ENCODE results near the gene PTMS.
A peak's percentile ranks its signal among the peaks of the same experiment; 100 is the strongest.
"Not testable (repeated sequence)": the region's sequence is repeated elsewhere in the genome, so short reads cannot be mapped to it uniquely, and the experiment has no call there.

PTMS gene

DNA sequence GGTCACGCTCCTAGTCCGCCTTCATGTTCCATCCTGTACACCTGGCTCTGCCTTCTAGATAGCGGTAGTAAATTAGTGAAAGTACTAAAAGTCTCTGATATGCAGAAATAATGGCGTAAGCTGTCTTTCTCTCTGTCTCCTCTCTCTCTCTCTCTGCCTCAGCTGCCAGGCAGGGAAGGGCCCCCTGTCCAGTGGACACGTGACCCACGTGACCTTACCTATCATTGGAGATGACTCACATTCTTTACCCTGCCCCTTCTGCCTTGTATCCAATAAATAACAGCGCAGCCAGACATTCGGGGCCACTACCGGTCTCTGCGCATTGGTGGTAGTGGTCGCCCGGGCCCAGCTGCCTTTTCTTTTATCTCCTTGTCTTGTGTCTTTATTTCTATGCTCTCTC lies 24.1 kb upstream of the PTMS start:
- H2BK12ac ChIP-seq (ENCODE audit: low read length in 2 of 2); H4K91ac ChIP-seq (ENCODE audit: low read length); H3K9ac ChIP-seq (ENCODE audit: low read length); H3K18ac ChIP-seq (ENCODE audit: low read depth in 1 of 2, low read length in 2 of 2); H3K9me3 ChIP-seq (ENCODE audit: control insufficient read depth, low read length); H2BK120ac ChIP-seq (ENCODE audit: low read depth, low read length); H2BK5ac ChIP-seq (ENCODE audit: low read depth, low read length, poor library complexity, severe bottlenecking); H3K79me1 ChIP-seq (replicated peaks; ENCODE audit: low read length, poor library complexity, severe bottlenecking); H2AK5ac ChIP-seq (ENCODE audit: low read length, severe bottlenecking); H3K4me2 ChIP-seq (ENCODE audit: low read length, poor library complexity, severe bottlenecking); H3K4me1 ChIP-seq (ENCODE audit: control insufficient read depth, insufficient read depth, low read depth, low read length); H2AFZ ChIP-seq (ENCODE audit: low read depth, low read length); DNase-seq; H3K27me3 ChIP-seq (ENCODE audit: control insufficient read depth in 1 of 2, insufficient read depth in 1 of 2, low read length in 2 of 2); H3K14ac ChIP-seq (ENCODE audit: low read length in 2 of 2); H3K4me3 ChIP-seq (ENCODE audit: insufficient read depth in 1 of 2, low read depth in 1 of 2, low read length in 2 of 2); H3K4ac ChIP-seq (ENCODE audit: low read depth in 1 of 2, low read length in 2 of 2); H2BK15ac ChIP-seq (ENCODE audit: low read depth, poor library complexity, severe bottlenecking); H3K23ac ChIP-seq (ENCODE audit: low read length in 2 of 2); H3K27ac ChIP-seq (ENCODE audit: low read length, poor library complexity, severe bottlenecking); H4K8ac ChIP-seq (ENCODE audit: low read length): not testable (repeated sequence)
- peaks cover 21 to 24% of the 10 kb centered on the region in 2 experiments for H3K36me3 ChIP-seq (ENCODE audit: control insufficient read depth in 1 of 2, insufficient read depth in 2 of 2, low read depth in 1 of 2, low read length in 2 of 2)
- 89% methylated on average over 9 of the region's 12 CpGs for WGBS

DNA sequence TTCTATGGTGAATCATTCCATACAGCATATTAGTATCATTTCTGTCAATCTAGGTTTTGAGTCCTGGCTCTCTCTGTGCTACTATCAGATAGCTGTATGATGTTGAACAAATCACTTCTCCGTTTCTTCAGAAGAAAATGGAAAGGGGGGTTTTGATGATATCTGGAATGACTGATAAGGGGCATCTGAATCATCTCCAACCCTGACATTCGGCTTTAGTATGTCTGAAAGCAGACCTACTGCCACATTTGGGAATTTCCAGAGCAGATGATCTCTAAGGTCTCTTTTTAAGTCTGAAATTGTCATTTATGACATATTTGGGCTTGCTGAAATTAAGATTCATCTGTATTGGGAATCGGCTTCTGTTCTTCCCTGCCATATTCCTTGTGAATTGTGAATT lies 23.3 kb upstream of the PTMS start:
- Histone ChIP-seq H3K4me1 (ENCODE audit: control insufficient read depth, insufficient read depth, low read depth, low read length) (no peaks in the 10 kb centered on the region), H3K4me3 (ENCODE audit: insufficient read depth in 1 of 2, low read depth in 1 of 2, low read length in 2 of 2) (no peak overlapping the region), H2BK120ac (ENCODE audit: low read depth, low read length) (no peak overlapping the region), H2BK15ac (ENCODE audit: low read depth, poor library complexity, severe bottlenecking) (no peak overlapping the region), H2BK12ac (ENCODE audit: low read length in 2 of 2) (no peak overlapping the region), H3K27me3 (ENCODE audit: control insufficient read depth in 1 of 2, insufficient read depth in 1 of 2, low read length in 2 of 2) (no peaks in the 10 kb centered on the region), H2AK5ac (ENCODE audit: low read length, severe bottlenecking) (no peak overlapping the region), H3K4ac (ENCODE audit: low read depth in 1 of 2, low read length in 2 of 2) (no peak overlapping the region), H2AFZ (ENCODE audit: low read depth, low read length) (no peak overlapping the region), H3K27ac (ENCODE audit: low read length, poor library complexity, severe bottlenecking) (no peak overlapping the region), H4K8ac (ENCODE audit: low read length) (no peak overlapping the region), H2BK5ac (ENCODE audit: low read depth, low read length, poor library complexity, severe bottlenecking) (no peak overlapping the region), H3K18ac (ENCODE audit: low read depth in 1 of 2, low read length in 2 of 2) (no peak overlapping the region), H3K9ac (ENCODE audit: low read length) (no peak overlapping the region), H3K79me1 (replicated peaks; ENCODE audit: low read length, poor library complexity, severe bottlenecking) (peaks cover 2% of the 10 kb centered on the region), H3K36me3 (ENCODE audit: control insufficient read depth in 1 of 2, insufficient read depth in 2 of 2, low read depth in 1 of 2, low read length in 2 of 2) (peaks cover 29 to 30% of the 10 kb centered on the region in 2 experiments), H3K23ac (ENCODE audit: low read length in 2 of 2) (no peak overlapping the region), H3K14ac (ENCODE audit: low read length in 2 of 2) (no peak overlapping the region), H3K4me2 (ENCODE audit: low read length, poor library complexity, severe bottlenecking) (no peak overlapping the region), H3K9me3 (ENCODE audit: control insufficient read depth, low read length) (no peaks in the 10 kb centered on the region), H4K91ac (ENCODE audit: low read length) (no peak overlapping the region)
- no peak for DNase-seq
- 93% methylated on average over 3 of the region's 3 CpGs for WGBS

DNA sequence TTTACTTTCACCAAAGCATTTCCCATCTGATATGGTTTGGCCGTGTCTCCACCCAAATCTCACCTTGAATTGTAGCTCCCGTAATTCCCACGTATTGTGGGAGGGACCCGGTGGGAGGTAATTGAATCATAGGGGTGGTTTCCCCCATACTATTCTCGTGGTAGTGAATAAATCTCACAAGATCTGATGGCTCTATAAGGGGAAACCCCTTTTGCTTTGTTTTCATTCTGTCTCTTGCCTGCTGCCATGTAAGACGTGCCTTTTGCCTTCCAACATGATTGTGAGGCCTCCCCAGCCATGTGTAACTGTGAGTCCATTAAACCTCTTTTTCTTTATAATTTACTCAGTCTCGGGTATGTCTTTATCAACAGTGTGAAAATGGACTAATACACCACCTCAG lies 22.9 kb upstream of the PTMS start:
- not testable (repeated sequence) for H3K18ac ChIP-seq (ENCODE audit: low read depth in 1 of 2, low read length in 2 of 2); H3K9ac ChIP-seq (ENCODE audit: low read length); H3K14ac ChIP-seq (ENCODE audit: low read length in 2 of 2); H3K4me2 ChIP-seq (ENCODE audit: low read length, poor library complexity, severe bottlenecking); H2AK5ac ChIP-seq (ENCODE audit: low read length, severe bottlenecking); H3K27me3 ChIP-seq (ENCODE audit: control insufficient read depth in 1 of 2, insufficient read depth in 1 of 2, low read length in 2 of 2); H3K27ac ChIP-seq (ENCODE audit: low read length, poor library complexity, severe bottlenecking); H2BK15ac ChIP-seq (ENCODE audit: low read depth, poor library complexity, severe bottlenecking); H3K4ac ChIP-seq (ENCODE audit: low read depth in 1 of 2, low read length in 2 of 2); H3K79me1 ChIP-seq (replicated peaks; ENCODE audit: low read length, poor library complexity, severe bottlenecking); DNase-seq; H3K23ac ChIP-seq (ENCODE audit: low read length in 2 of 2); H2AFZ ChIP-seq (ENCODE audit: low read depth, low read length); H4K8ac ChIP-seq (ENCODE audit: low read length); H3K9me3 ChIP-seq (ENCODE audit: control insufficient read depth, low read length); H4K91ac ChIP-seq (ENCODE audit: low read length); H3K4me1 ChIP-seq (ENCODE audit: control insufficient read depth, insufficient read depth, low read depth, low read length); H2BK120ac ChIP-seq (ENCODE audit: low read depth, low read length); H2BK5ac ChIP-seq (ENCODE audit: low read depth, low read length, poor library complexity, severe bottlenecking); H2BK12ac ChIP-seq (ENCODE audit: low read length in 2 of 2); H3K4me3 ChIP-seq (ENCODE audit: insufficient read depth in 1 of 2, low read depth in 1 of 2, low read length in 2 of 2)
- peaks cover 33 to 34% of the 10 kb centered on the region in 2 experiments for H3K36me3 ChIP-seq (ENCODE audit: control insufficient read depth in 1 of 2, insufficient read depth in 2 of 2, low read depth in 1 of 2, low read length in 2 of 2)
- WGBS, result 77% methylated on average over 7 of the region's 7 CpGs

DNA sequence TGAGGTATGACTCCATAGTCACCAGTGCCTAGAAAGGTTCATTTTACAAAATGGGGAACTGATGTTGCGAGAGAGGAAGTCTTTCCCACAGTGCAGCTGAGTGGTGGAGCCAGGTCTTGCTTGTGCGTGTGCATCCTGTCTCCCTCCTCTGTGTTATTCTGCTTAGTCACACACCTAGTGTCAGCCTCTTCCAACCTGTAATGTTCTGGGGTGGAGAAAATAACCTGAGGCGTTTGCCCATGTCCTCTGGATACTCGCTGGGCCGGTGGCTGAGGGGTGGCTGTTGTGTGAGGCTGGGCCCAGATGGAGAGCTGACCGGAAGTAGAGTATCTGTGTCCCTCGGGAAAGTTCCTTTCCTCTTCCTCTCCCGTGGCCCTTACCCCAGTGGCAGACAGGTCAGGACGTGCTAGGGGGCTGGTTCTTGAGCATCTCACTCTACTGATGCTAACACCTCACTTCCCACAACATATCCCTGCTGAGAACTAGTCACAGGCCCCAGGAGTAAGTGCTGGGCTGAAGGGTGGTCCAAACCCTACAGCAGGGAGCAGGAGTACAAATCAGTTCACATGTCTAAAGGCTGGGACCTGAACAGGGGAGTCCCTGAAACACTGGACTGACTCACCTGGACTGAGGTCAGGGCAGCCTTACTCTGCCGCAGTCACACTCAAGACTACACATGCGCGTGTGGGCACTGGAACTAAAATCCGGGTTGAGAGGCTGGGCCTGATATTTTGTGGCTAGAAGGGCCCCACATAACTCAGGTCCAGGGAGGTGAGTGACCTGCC lies 20.2 kb upstream of the PTMS start:
- H3K4me3 ChIP-seq (ENCODE audit: insufficient read depth in 1 of 2, low read depth in 1 of 2, low read length in 2 of 2), result no peak overlapping the region
- H3K18ac ChIP-seq (ENCODE audit: low read depth in 1 of 2, low read length in 2 of 2), result no peak overlapping the region
- peaks cover 57 to 60% of the 10 kb centered on the region in 2 experiments for H3K36me3 ChIP-seq (ENCODE audit: control insufficient read depth in 1 of 2, insufficient read depth in 2 of 2, low read depth in 1 of 2, low read length in 2 of 2)
- H3K79me1 ChIP-seq (replicated peaks; ENCODE audit: low read length, poor library complexity, severe bottlenecking), result peaks cover 24% of the 10 kb centered on the region
- no peak overlapping the region for H3K14ac ChIP-seq (ENCODE audit: low read length in 2 of 2)
- no peak overlapping the region for H3K4ac ChIP-seq (ENCODE audit: low read depth in 1 of 2, low read length in 2 of 2)
- H4K8ac ChIP-seq (ENCODE audit: low read length), result no peak overlapping the region
- no peak for DNase-seq
- no peak overlapping the region for H2BK120ac ChIP-seq (ENCODE audit: low read depth, low read length)
- H3K4me2 ChIP-seq (ENCODE audit: low read length, poor library complexity, severe bottlenecking), result no peak overlapping the region
- H3K27me3 ChIP-seq (ENCODE audit: control insufficient read depth in 1 of 2, insufficient read depth in 1 of 2, low read length in 2 of 2), result no peaks in the 10 kb centered on the region
- 93% methylated on average over 12 of the region's 13 CpGs for WGBS
- no peak overlapping the region for H2BK5ac ChIP-seq (ENCODE audit: low read depth, low read length, poor library complexity, severe bottlenecking)
- no peaks in the 10 kb centered on the region for H3K4me1 ChIP-seq (ENCODE audit: control insufficient read depth, insufficient read depth, low read depth, low read length)
- no peak overlapping the region for H2BK15ac ChIP-seq (ENCODE audit: low read depth, poor library complexity, severe bottlenecking)
- no peak overlapping the region for H4K91ac ChIP-seq (ENCODE audit: low read length)
- H3K27ac ChIP-seq (ENCODE audit: low read length, poor library complexity, severe bottlenecking), result no peak overlapping the region
- H2BK12ac ChIP-seq (ENCODE audit: low read length in 2 of 2), result no peak overlapping the region
- H2AFZ ChIP-seq (ENCODE audit: low read depth, low read length), result no peak overlapping the region
- peak overlapping the region; percentile 11 for H3K9ac ChIP-seq (ENCODE audit: low read length)
- no peaks in the 10 kb centered on the region for H3K9me3 ChIP-seq (ENCODE audit: control insufficient read depth, low read length)
- no peak overlapping the region for H3K23ac ChIP-seq (ENCODE audit: low read length in 2 of 2)
- no peak overlapping the region for H2AK5ac ChIP-seq (ENCODE audit: low read length, severe bottlenecking)

All from mesenchymal stem cell (in vitro differentiated cells and primary cell).